HG02885 (cell line): ENCODE data around the gene GARS1.
A peak's percentile ranks its signal among the peaks of the same experiment; 100 is the strongest.

Experiments used
- ATAC-seq: cut with Tn5 transposase; IDR thresholded peaks from one replicate; pipeline ENCODE4 v1.9.1; 2021; ENCODE audit warnings: mild to moderate bottlenecking; ENCODE audit not compliant: unreplicated experiment, poor library complexity

GARS1 gene

DNA sequence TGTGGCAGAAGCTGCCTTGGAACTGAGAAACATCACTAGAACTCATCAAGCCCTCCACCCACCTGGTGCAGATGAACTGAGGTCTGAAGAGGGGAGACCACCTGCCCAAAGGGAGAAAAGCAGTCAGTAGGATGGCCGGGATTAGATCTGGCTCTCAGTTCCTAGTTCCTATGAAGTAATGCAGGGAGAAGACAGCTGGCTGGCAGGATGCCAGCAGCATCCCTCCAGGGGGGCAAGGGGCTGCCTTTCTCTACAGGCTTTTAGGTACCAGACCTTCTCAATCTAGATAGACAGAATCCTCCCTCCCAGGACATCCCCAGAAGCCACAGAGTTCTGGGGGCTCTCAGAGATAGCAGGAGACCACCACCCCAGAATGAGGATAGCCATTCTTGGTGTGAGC, 79.7 kb downstream of the GARS1 start:
- ATAC-seq = no peak

DNA sequence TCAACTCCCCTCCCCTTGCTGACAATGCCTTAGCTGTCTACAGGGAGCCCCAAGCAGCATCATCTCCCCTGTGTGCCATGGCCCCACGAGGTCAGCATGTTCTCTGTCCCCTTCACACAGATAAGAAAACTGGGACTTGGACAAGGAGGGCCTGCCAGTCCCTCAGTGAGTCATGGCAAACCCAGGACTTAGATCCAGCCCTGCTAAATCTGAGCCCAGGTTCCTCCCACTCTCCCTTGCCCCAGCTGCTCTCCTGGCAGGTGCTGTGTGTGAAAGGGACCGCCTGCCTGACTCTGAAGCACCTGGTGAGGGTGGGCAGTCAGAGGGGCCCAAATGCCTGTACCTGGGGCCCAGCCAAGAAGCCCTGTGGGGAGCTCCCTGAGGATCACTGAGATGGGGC, 80.2 kb downstream of the GARS1 start:
- no peak for ATAC-seq

DNA sequence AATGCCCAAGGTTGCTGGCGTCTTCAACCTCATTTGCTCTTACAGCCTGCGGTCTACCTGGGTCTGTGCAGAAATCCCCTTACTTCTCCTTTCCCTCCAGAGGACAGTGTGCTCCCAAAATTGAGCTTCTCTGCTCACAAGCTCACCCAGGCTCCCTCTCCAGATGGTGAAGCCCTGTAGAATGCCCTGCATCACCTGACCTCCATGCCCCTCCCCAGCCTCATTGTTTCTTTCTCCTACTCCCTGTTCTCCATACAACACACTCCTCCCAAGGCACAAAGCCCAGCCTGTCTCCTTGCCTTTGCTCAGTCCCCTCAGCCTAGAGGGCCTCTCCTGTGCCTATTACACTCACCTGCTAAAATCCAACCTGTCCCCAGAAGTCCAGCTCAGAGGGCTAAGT, 84.1 kb downstream of the GARS1 start:
- ATAC-seq = no peak

DNA sequence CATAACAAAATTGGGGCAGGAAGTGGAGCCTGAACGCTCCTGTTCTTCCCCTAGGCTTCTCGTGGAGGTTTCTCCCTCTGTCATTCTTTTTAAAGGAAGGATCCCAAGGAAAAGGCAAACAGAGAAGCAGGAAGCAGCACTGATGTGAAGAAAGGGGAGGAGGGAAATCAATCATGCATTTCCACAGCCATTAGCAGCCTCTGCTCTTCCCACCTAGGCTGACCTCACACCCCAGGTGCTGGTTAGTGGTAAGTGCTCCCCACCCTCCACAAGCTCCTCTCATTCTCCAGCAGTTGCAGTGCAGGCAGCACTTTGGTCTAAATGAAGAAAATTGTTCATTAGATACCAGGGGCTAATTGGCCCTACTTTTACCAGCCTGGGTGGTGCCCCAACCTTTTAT, 85.0 kb downstream of the GARS1 start:
- ATAC-seq = no peak

DNA sequence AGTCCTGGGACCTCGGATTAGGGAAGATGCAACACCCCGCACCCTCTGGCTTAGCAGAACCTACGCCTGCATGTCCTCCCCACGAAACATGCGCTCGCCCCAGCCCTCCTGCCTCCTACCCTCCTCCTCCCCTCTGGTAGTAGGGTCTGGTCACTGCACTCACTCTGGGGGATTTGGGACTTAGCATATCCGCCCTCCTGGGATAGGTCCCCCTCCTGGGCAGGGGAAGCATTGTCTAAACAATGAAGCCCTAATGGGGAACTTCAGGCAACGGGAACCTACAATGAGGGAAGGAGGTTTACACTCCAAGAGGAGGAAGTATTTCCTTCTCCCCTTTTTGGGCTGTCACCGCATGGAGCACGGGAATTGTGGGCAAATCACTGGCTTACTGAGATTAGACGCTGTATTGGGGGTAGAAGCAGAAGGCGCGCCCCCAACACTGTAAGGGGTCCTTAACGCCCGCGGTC, 86.7 kb downstream of the GARS1 start:
- no peak for ATAC-seq

DNA sequence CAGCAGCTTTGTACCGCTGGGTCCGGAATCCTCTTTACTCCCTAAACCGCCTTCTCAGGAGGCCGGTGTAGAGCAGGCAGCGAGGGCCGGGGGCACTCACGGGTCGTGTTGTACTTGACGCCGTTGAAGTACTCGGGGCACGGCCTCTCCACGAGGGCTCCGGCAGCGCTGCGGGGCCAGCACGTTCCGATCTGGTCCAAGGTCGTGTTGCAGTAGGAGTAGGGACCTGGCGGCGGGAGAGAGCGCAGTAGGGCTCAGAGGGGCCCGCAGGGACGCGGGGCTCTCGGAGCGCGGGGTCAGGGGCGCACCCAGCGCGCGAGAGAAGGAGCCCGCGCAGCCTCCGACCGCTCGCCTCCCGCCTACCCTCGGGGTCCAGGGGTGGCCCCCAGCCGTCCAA, 87.1 kb downstream of the GARS1 start:
- ATAC-seq = peak; percentile 10

DNA sequence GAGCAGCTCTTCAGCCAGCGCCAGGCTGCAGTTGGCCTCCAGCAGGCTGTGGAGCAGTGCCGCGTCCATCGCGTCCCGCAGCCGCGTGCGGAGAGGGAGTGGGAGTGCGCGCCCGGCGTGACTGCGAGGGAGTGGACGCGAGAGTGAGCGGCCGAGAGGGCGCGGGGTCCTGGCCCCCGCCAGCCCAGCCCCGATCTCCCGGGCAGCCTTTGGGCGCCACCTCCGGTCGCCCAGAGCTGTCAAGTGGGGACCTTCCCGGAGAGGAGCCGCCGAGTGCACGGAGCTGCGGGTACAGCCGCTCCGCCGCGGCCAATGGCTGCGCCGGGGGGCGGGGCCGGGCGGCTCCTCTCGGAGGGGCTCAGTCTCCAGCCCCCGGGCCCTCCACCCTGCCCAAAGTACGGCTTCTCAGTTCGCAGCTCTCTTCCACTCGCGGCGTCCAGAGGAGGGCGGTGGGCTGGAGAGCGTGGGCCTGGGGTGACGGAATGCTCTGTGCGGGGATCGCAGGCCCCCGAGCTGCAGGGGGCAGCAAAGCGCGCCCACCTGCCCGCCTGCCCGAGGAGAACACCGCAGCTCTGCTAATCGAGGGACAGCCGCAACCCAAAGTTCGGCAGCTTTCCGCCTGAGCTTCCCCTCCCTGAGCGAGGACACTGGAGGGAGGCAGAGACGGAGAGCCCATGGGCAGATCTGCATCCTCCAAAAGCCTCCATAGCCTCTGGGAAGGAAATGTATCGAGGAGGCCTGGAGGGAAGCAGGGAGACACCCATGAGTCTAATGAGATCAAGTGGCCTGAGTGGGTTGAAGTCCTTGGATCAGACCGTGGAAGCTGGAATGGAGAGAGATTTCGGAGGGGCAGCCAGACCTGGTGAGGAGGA, 87.8 kb downstream of the GARS1 start, which contains the start of gene CRHR2:
Gene CRHR2, minus strand, starts transcription at position 245 of the 872 bp plus-strand sequence. Its CDS starts 176 bp downstream, at position 69.
- ATAC-seq = peak; percentile 44

DNA sequence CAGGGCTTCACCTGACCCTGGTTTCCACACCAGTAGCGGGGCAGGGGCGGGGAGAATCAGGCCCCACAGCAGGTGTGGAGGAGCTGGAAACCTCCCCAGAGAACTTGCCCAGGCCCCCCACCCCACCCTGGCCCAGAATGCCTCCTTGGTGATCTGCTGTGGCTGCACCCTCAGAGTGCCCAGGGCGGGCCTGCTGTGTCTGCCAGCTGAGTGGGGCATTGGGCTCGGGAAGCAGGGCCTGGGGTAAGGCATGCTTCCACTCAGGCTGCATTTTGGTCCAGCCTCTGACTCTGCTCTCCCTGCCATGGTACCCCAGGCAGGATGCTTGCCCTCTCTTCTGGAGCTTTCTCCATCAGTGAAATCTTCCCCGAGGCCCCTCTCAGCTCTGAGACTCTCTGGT, 88.6 kb downstream of the GARS1 start:
- ATAC-seq = no peak
